SK-MEL-5 (cell line): ENCODE results near the gene AGER. TPM values are rescaled to one million over a fixed set of nuclear protein-coding genes. Genes with fewer than 3 reads are reported as not detected.

Experiments used
- DNase-seq: peaks from one replicate; pipeline ENCODE4 v3.0.0-alpha.2; 2016; ENCODE audit warnings: low read depth, low spot score
- in situ Hi-C: cut with HindIII; loops from 2 replicates; pipeline ENCODE4 v1.10.0; 2016; ENCODE audit warnings: low sequenced_read_pairs, high pct_unique_total_duplicates, low pct_unique_long_range_greater_than_20kb
- total RNA-seq: library from RNA; depleted of rRNA; stranded (reverse); fragments of >200 nt; shearing (Covaris generic); gene quantifications from 2 replicates; pipeline ENCODE4 v1.2.3, GENCODE V29; 2014

The AGER gene
- total RNA-seq, 1 experiment from 2014 or later: 0.85 TPM

- DNase-seq: no peak
- in situ Hi-C loops: no loop called here
These were observed 5.3 kb downstream of the AGER start for GRCh38 chr6:32178547-32179440.

GRCh38 chr6:32177788-32178546 is 6.1 kb downstream of the AGER start, which contains the start of gene RNF5:
Gene RNF5, plus strand, starts transcription at chr6:32178405. Its CDS starts 107 bp downstream, at chr6:32178512.
- in situ Hi-C loops: no loop called here
- DNase-seq: peak; percentile 98

DNA sequence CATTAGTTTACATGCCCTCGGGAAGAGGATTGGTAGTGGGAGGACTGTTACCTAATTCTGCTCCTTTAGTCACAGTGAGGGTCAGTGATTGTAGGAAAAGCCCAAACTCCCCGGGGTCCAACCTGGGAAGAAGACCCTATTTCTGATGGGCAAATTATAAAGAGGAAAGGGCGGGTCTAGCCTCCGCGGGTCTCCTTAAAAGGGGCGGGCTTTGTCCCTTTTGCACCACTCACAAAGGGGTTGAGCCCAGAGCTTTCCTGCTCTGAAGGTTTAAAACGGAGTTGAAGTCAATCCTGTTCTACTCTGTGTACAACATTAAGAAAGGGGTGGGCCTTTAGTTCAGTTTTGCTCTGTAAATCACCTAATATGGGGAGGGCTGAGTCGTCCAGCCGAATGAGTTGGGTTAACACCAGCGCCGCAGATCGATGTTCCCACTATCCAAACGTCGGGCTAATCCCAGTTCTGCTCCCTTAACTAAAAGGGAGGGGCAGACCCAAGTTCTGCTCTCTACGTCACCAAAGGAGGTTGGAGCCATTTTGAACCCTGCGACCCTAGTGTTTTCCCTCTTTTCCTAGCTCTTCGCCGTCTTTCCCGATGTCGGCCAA is 6.8 kb downstream of the AGER start:
- in situ Hi-C loops: no loop called here
- DNase-seq: peak; percentile 38

DNA sequence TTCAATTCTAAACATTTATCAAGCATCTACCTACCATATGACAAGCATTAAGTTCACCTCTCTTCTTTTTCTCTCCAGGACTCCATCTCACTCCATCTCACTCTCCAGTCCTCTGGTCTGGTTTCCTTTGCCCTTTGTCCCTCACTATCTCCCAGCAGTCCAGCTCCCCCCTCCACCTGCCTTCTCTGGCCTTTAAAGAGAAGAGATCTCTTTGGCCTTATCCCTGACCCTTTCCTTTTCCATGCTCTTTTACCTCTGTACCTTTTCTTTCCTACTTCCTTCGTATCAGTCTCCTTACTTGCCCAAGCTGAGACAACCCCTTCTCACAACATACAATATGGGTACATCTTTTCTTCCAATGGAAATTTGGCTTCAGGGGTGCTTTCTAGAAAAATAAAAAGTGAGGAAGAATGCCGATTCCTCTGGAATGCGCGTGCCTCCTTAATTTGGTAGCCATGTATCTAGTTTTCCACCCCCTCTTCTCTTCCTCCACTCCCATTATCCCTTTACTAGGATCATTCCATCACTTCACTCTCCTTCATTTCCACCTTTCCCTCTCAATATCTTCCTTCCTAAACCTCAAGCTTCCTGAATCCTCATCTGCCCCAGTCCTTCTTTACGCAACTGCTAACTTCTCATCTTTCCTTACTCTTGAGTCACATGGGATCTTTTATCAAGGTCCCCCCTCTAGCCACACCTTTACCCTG is 7.4 kb downstream of the AGER start:
- DNase-seq: no peak
- in situ Hi-C loops: no loop called here

GRCh38 chr6:32175711-32176475 is 8.2 kb downstream of the AGER start, which contains the start of gene AGPAT1:
Gene AGPAT1, minus strand, starts transcription at chr6:32176084. Its CDS starts 4,588 bp downstream, at chr6:32171496.
- DNase-seq: peak; percentile 94
- in situ Hi-C loops: no loop called here

- in situ Hi-C loops: no loop called here
- no peak for DNase-seq
These were observed 8.7 kb downstream of the AGER start for GRCh38 chr6:32175322-32175710.

GRCh38 chr6:32174416-32174815 is 9.6 kb downstream of the AGER start:
- in situ Hi-C loops: no loop called here
- no peak for DNase-seq

- in situ Hi-C loops: no loop called here
These were observed 10.9 kb downstream of the AGER start for GRCh38 chr6:32173051-32173727.

GRCh38 chr6:32171234-32171633 is 12.8 kb downstream of the AGER start:
- DNase-seq: no peak
- in situ Hi-C loops: no loop called here

More at GRCh38 chr6:32173051-32173727, 10.9 kb downstream of the AGER start:
- no peak for DNase-seq

DNA sequence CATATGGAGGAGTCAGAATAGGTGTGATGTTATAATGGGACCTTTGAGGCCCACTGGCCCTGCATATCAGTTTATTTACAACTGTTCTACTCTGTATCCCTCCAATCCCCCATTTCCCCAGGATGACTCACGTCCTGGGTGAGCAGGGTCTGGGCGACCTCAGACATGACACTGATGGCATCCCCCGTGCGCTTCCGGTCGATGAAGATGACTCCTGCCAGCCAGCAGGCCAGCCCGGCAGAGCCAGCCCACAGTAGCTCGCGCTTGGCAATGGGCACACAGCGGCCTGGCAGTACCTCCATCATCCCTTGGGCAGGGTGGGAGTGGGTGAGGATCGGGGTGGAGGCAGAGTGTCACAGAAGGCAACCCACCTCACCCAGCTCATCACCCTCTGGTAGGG is 13.8 kb downstream of the AGER start:
- no peak for DNase-seq
- in situ Hi-C loops: no loop called here

- in situ Hi-C loops: no loop called here
- no peak for DNase-seq
These were observed 15.1 kb downstream of the AGER start for GRCh38 chr6:32168807-32169591.

GRCh38 chr6:32168350-32168749 is 15.7 kb downstream of the AGER start:
- DNase-seq: no peak
- in situ Hi-C loops: no loop called here

GRCh38 chr6:32167761-32168262 is 16.2 kb downstream of the AGER start:
- no peak for DNase-seq
- in situ Hi-C loops: no loop called here

- DNase-seq: no peak
- in situ Hi-C loops: no loop called here
These were observed 16.8 kb downstream of the AGER start for GRCh38 chr6:32167154-32167760.

- DNase-seq: no peak
- in situ Hi-C loops: no loop called here
These were observed 17.5 kb downstream of the AGER start for GRCh38 chr6:32166411-32167061.
